Hepatic stellate cell (primary cell): ENCODE data around the gene TSNAX.

Experiments
- DNase-seq: peaks from one replicate; pipeline ENCODE4 v3.0.0; 2011; ENCODE audit warnings: low spot score

The TSNAX gene

GRCh38 chr1:231518485-231519034 is 9.9 kb upstream of the TSNAX start:
- DNase-seq: no peak

- DNase-seq: no peak
Measured at GRCh38 chr1:231519166-231519565, 9.3 kb upstream of the TSNAX start.

- DNase-seq: no peak
Measured at GRCh38 chr1:231522038-231522437, 6.4 kb upstream of the TSNAX start.

GRCh38 chr1:231522931-231523642 is 5.4 kb upstream of the TSNAX start:
- DNase-seq: no peak

- no peak for DNase-seq
Measured at GRCh38 chr1:231523816-231524215, 4.7 kb upstream of the TSNAX start.

GRCh38 chr1:231526536-231526935 is 1.9 kb upstream of the TSNAX start:
- no peak for DNase-seq

- DNase-seq: peak; percentile 3
Measured at GRCh38 chr1:231527586-231528171, 790 bp upstream of the TSNAX start.

GRCh38 chr1:231533240-231533639 is 4.8 kb downstream of the TSNAX start:
- DNase-seq: no peak

- DNase-seq: no peak
Measured at GRCh38 chr1:231534703-231535159, 6.3 kb downstream of the TSNAX start.

GRCh38 chr1:231536099-231536498 is 7.6 kb downstream of the TSNAX start:
- no peak for DNase-seq

GRCh38 chr1:231540847-231541246 is 12.4 kb downstream of the TSNAX start:
- DNase-seq: no peak

GRCh38 chr1:231541842-231542241 is 13.4 kb downstream of the TSNAX start:
- DNase-seq: no peak

GRCh38 chr1:231544943-231545592 is 16.6 kb downstream of the TSNAX start:
- no peak for DNase-seq

- no peak for DNase-seq
Measured at GRCh38 chr1:231546693-231547092, 18.2 kb downstream of the TSNAX start.

- DNase-seq: no peak
Measured at GRCh38 chr1:231549733-231550447, 21.4 kb downstream of the TSNAX start.

- no peak for DNase-seq
Measured at GRCh38 chr1:231550448-231550781, 21.9 kb downstream of the TSNAX start.

- no peak for DNase-seq
Measured at GRCh38 chr1:231553320-231553719, 24.9 kb downstream of the TSNAX start.

- DNase-seq: no peak
Measured at GRCh38 chr1:231554969-231555368, 26.5 kb downstream of the TSNAX start.

- no peak for DNase-seq
Measured at GRCh38 chr1:231557411-231557810, 28.9 kb downstream of the TSNAX start.

- DNase-seq: peak; percentile 9
Measured at GRCh38 chr1:231557898-231558707, 29.6 kb downstream of the TSNAX start.

GRCh38 chr1:231558708-231559185 is 30.3 kb downstream of the TSNAX start:
- DNase-seq: no peak
